NCI-H748 (cell line): ENCODE results near the gene NUMA1.
A peak's percentile ranks its signal among the peaks of the same experiment; 100 is the strongest.

Experiments
- DNase-seq: peaks from one replicate; lab custom pipeline; 2025; ENCODE audit not compliant: unreplicated experiment; lab: John Stamatoyannopoulos, UW

Gene NUMA1

GRCh38 chr11:72066855-72067254, 13.5 kb downstream of the NUMA1 start:
- DNase-seq, result no peak

- no peak for DNase-seq
Observed at GRCh38 chr11:72061739-72062396, 18.5 kb downstream of the NUMA1 start.

GRCh38 chr11:72058416-72059034, 21.8 kb downstream of the NUMA1 start:
- no peak for DNase-seq

- DNase-seq, result no peak
Observed at GRCh38 chr11:72048766-72049460, 31.4 kb downstream of the NUMA1 start.

- DNase-seq, result no peak
Observed at GRCh38 chr11:72045849-72046248, 34.5 kb downstream of the NUMA1 start.

GRCh38 chr11:72042064-72042745, 38.1 kb downstream of the NUMA1 start:
- DNase-seq, result no peak

- peak; percentile 68 for DNase-seq
Observed at GRCh38 chr11:72041364-72042063, 38.8 kb downstream of the NUMA1 start.

- DNase-seq, result peak; percentile 94
Observed at GRCh38 chr11:72040491-72041363, 39.6 kb downstream of the NUMA1 start.

GRCh38 chr11:72039856-72040401, 40.4 kb downstream of the NUMA1 start:
- no peak for DNase-seq

GRCh38 chr11:72039031-72039855, 41.1 kb downstream of the NUMA1 start:
- no peak for DNase-seq

GRCh38 chr11:72038491-72038890, 41.9 kb downstream of the NUMA1 start:
- no peak for DNase-seq

GRCh38 chr11:72037554-72038311, 42.6 kb downstream of the NUMA1 start:
- peak; percentile 35 for DNase-seq

- DNase-seq, result no peak
Observed at GRCh38 chr11:72036687-72037086, 43.7 kb downstream of the NUMA1 start.

- DNase-seq, result no peak
Observed at GRCh38 chr11:72030472-72031045, 49.8 kb downstream of the NUMA1 start.

GRCh38 chr11:72026090-72026489, 54.3 kb downstream of the NUMA1 start:
- no peak for DNase-seq

- no peak for DNase-seq
Observed at GRCh38 chr11:72024069-72024754, 56.1 kb downstream of the NUMA1 start.

- DNase-seq, result no peak
Observed at GRCh38 chr11:72023335-72023734, 57.0 kb downstream of the NUMA1 start.
